H1 (cell line): ENCODE results near the gene KLHDC8B. TPM values are rescaled to one million over a fixed set of nuclear protein-coding genes. Genes with fewer than 3 reads are reported as not detected.

Source experiments
- BCL11A ChIP-seq, 2 experiments: IDR thresholded peaks; one replicate each; pipeline ENCODE4 v1.6.1; 2011; ENCODE audit warnings: low read depth in 2 of 2, low read length in 2 of 2, mild to moderate bottlenecking in 2 of 2
- CHD7 ChIP-seq: fragments of 300-600 bp; sonication (generic); IDR thresholded peaks from 2 replicates; pipeline ENCODE4 v1.7.1; 2012; ENCODE audit warnings: low read length, moderate library complexity, mild to moderate bottlenecking, inconsistent platforms; ENCODE audit not compliant: insufficient replicate concordance
- MAFK ChIP-seq: IDR thresholded peaks from 2 replicates; pipeline ENCODE4 v1.6.1; 2012; ENCODE audit warnings: low read depth, mild to moderate bottlenecking, improper control_type of control experiment, low read length
- RAD21 ChIP-seq, 2 experiments: IDR thresholded peaks in 1 of 2; conservative IDR thresholded peaks in 1 of 2; 2 replicates each; pipeline ENCODE4 v1.6.1; 2011; ENCODE audit warnings: low read depth in 2 of 2, low read length in 2 of 2, improper control_type of control experiment in 1 of 2, inconsistent platforms in 1 of 2, mild to moderate bottlenecking in 1 of 2, moderate library complexity in 1 of 2
- RXRA ChIP-seq: IDR thresholded peaks from 2 replicates; pipeline ENCODE4 v1.6.1; 2011; ENCODE audit warnings: low read depth, mild to moderate bottlenecking, low read length, moderate library complexity; ENCODE audit not compliant: insufficient read depth
- SRF ChIP-seq: IDR thresholded peaks from 2 replicates; pipeline ENCODE4 v1.6.1; 2011; ENCODE audit warnings: mild to moderate bottlenecking, low read depth, low read length, moderate library complexity
- TCF12 ChIP-seq: IDR thresholded peaks from 2 replicates; pipeline ENCODE4 v1.6.1; 2011; ENCODE audit warnings: low read depth, mild to moderate bottlenecking, low read length
- polyA plus RNA-seq, 7 experiments: library from polyadenylated mRNA; depleted of rRNA in 3 of 7; stranded (reverse) in 5 of 7; unstranded in 2 of 7; fragments of >200 nt in 5 of 7; fragments of 200-250 nt in 2 of 7; gene quantifications; 1 replicate in 5 of 7; 2 replicates in 1 of 7; 4 replicates in 1 of 7; pipeline versions ENCODE4 v1.2.1 to v1.2.3, GENCODE V29; 2011 to 2013; ENCODE audit warnings: missing spikeins in 2 of 7, mixed read lengths in 2 of 7
- total RNA-seq: library from RNA; stranded (reverse); fragmentation: NEBNext Ultra II Directional; extraction: Animal tissue kit (Norgen Biotek cat#: 25700); gene quantifications from 2 replicates; pipeline ENCODE4 v1.2.1, GENCODE V29; 2021

KLHDC8B gene
- total and polyA plus RNA-seq, 2 of the 8 experiments (the other 6 are each of a cell fraction or from before 2014, with no cell fraction given), result 15.8 to 21.3 TPM

GRCh38 chr3:49172551-49173041 lies 1.2 kb downstream of the KLHDC8B start (continued):
- TF ChIP-seq SRF (no peak), RXRA (no peak), CHD7 (no peak), BCL11A (IDR thresholded peaks at IDR 0.05; ENCODE audit: low read depth in 2 of 2, low read length in 2 of 2) (no peak), MAFK (no peak), RAD21 (IDR thresholded peaks at IDR 0.05 in 1 of 2, conservative IDR thresholded peaks at IDR 0.05 in 1 of 2; ENCODE audit: low read depth in 2 of 2, low read length in 2 of 2) (no peak), TCF12 (no peak)
